GM19099 (cell line): ENCODE measurements around the gene ARHGEF16.

Source experiments
- POLR2A ChIP-seq: IDR thresholded peaks from 3 replicates; pipeline ENCODE4 v1.6.1; 2011; ENCODE audit warnings: low read depth; ENCODE audit not compliant: insufficient read length; ENCODE audit errors: extremely low read depth

The ARHGEF16 gene

GRCh38 chr1:3453891-3454810 lies at the start of gene ARHGEF16:
ARHGEF16 (plus strand) TSS chr1:3454665; CDS start chr1:3463085, 8,420 bp downstream.
- no peak for TF ChIP-seq POLR2A

GRCh38 chr1:3404801-3405200 lies 49.7 kb upstream of the ARHGEF16 start:
- no peak for TF ChIP-seq POLR2A

- no peak for TF ChIP-seq POLR2A
Observed at GRCh38 chr1:3405491-3405890, 49.0 kb upstream of the ARHGEF16 start.

GRCh38 chr1:3405974-3406867 lies 48.2 kb upstream of the ARHGEF16 start:
- TF ChIP-seq POLR2A: no peak

- no peak for TF ChIP-seq POLR2A
Observed at GRCh38 chr1:3407021-3407420, 47.4 kb upstream of the ARHGEF16 start.

- no peak for TF ChIP-seq POLR2A
Observed at GRCh38 chr1:3408751-3409266, 45.7 kb upstream of the ARHGEF16 start.

- no peak for TF ChIP-seq POLR2A
Observed at GRCh38 chr1:3409366-3410141, 44.9 kb upstream of the ARHGEF16 start.

GRCh38 chr1:3410142-3410925 lies 44.1 kb upstream of the ARHGEF16 start:
- no peak for TF ChIP-seq POLR2A

- no peak for TF ChIP-seq POLR2A
Observed at GRCh38 chr1:3411806-3412205, 42.7 kb upstream of the ARHGEF16 start.

- no peak for TF ChIP-seq POLR2A
Observed at GRCh38 chr1:3412376-3412775, 42.1 kb upstream of the ARHGEF16 start.

GRCh38 chr1:3413975-3414710 lies 40.3 kb upstream of the ARHGEF16 start:
- no peak for TF ChIP-seq POLR2A

- TF ChIP-seq POLR2A: no peak
Observed at GRCh38 chr1:3415260-3416090, 39.0 kb upstream of the ARHGEF16 start.
